HG03095 (cell line): ENCODE data around the gene PTPRN2.
"Not testable (repeated sequence)": the region's sequence is repeated elsewhere in the genome, so short reads cannot be mapped to it uniquely, and the experiment has no call there.

ENCODE experiments used
- ATAC-seq: cut with Tn5 transposase; IDR thresholded peaks from one replicate; pipeline ENCODE4 v1.9.1; 2021; ENCODE audit warnings: moderate library complexity; ENCODE audit not compliant: unreplicated experiment

The PTPRN2 gene

DNA sequence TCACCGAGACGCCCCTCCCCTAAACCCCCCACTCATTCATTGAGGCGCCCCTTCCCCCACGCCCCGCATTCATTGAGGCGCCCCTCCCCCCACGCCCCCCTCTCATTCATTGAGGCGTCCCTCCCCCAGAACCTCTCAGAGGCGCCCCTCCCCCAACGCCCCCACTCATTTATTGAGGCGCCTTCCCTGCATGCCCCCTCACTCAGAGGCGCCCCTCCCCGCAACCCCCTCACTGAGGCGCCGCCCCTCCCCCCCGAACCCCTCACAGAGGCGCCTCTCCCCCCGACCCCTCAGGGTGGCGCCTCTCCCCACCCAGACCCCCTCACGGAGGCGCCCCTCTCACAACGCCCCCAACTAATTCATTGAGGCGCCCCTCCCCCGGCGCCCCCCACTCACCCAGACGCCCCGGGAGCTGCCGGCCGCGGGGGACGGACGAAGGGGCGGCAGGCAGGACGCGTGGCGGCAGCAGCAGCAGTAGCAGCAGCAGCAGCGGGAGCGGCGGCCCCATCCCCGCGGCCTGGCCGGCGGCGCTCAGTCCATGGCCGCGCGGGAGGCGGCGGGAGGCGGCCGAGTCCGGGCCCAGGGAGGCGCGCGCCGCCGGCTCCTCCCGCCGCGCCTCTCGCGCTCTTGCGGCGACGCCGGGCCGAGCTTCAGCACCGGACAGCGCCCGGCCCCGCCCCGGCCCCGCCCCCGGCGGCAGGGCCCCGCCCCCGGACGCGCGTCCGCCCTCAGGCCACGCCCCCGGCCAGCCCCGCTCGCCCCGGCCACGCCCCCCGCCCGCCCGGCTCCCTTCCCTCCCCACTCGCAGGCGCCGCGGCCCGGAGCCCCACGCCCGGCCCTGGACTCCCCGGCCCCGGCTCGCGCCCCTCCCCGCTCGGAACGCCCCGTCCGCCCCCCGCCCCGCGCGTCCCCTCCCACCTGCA, at the start of gene PTPRN2:
Gene PTPRN2 (minus strand): TSS at position 662 of the 923 bp plus-strand sequence.
- peak; percentile 67 for ATAC-seq

DNA sequence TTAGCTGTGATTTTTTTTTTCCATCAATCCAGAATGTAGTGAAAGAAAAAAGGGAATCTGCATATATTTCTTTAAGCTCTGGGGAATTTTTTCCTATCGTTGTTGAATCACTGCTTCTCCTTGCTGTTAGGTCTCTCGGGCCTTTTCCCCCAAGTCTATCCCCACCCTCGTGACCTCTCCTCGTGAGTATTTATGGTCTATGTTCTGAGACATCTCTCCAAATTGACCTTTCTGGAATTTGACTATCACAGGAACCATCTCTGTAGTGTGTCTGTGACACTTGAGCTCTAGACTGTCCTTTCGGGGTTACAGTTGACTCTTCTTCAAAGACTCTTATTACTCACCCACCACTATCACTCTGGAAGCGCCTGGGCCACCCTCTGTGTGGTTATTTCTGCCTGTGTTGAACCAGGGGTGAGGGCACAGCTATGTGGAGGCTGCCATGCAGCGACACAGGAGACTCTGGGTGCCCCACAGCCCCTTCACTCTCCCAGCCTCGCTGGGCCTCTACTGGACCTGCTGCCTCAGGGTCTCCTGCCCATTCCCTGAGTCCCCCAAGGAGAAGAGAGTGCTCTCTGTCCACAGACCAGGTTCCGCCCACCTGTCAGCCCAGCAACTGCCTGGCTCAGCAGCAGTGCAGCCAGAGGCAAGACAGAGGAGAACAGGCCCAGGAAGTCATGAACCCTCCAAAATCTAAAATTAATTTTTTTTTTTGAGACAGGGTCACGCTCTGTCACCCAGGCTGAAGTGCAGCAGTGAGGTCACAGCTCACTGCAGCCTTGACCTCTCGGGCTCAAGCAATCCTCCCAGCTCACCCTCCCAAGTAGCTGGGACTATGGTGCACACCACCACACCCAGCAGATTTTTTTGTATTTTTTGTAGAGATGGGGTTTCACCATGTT, 45.7 kb upstream of the PTPRN2 start:
- peak; percentile 83 for ATAC-seq

DNA sequence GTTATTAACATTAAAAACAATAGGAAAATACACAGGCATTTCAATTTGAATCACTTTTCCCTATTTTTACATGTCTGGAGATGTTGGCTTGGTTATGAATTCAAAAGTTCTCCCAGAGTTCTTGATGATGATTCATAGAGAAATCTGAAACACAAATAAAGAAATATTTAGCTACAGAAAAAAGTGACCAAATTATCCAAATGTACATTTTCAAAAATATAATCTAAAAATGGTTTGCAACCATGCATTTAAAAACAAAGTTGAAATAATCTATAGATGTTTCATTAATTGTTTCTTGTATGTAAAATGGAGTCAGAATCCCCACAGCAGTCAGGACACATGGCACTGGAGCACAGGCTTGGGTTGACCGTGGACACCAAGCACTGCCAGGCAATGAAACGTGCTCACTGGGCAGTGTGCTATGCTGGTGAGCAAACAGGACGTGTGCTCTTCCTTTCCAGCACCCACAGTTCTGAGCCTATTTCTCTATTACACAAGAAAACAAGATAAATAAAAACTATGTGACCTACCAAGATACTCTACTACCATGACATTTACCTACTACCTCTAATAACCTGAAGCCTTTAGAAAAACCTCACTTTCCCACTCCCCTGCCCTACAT, 44.1 kb upstream of the PTPRN2 start:
- ATAC-seq: no peak

DNA sequence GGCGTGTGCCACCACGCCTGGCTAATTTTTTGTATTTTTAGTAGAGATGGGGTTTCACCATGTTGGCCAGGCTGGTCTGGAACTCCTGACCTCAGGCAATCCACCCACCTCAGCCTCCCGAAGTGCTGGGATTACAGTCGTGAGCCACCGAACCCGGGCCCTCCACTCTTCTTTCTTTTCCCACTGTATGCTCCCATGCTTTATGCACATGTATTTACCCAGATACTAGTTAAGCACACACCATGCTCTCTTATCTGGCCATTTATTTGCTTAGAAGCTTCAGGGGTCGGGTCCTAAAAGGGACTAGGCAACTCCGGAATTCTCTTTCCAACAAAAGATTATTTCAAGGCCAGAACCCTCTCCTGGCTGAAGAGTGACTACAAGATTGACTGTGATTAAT, 38.7 kb upstream of the PTPRN2 start:
- ATAC-seq: not testable (repeated sequence)

DNA sequence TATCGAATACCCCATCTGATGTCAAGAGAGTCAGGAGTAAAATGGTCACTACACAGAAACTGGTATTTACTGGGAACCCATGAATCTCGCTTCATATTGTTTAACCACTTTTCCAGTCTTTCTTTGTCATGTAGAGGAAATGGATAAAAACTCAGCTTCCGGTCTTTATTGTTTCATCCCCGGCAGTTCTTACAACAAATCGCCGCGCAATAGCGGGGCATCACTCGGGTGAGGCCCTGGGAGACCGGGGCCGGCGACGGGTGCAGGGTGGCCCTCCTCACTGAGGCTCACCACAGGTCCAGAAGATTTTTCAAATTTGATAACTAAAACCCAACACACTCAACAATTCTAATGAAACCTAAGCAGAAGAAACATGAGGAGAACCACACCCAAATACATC, 35.6 kb upstream of the PTPRN2 start:
- no peak for ATAC-seq

DNA sequence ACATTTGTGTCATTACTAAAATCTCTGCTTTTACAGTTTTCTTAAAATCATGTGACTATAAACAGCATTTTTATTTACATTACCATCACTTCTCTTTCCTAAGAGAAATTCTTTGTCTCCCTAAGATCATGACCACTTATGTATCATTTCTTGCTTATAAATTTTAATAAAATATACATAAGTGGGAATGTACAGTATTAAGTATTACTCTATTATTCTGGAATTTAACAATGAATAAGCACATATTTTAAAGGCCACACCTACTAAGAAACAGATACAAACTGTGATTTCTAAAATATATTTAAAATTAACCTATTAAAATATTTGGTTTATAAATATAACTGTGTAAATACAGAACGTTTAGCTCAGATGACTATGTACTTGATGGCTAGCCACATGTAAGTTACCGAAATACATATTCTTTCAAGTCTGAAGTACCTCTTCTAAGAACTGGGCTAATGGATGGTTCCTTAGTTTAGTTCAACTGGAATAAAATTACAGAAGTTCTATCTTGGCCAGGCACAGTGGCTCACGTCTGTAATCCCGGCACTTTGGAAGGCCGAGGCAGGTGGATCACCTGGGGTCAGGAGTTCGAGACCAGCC, 33.3 kb upstream of the PTPRN2 start:
- no peak for ATAC-seq

DNA sequence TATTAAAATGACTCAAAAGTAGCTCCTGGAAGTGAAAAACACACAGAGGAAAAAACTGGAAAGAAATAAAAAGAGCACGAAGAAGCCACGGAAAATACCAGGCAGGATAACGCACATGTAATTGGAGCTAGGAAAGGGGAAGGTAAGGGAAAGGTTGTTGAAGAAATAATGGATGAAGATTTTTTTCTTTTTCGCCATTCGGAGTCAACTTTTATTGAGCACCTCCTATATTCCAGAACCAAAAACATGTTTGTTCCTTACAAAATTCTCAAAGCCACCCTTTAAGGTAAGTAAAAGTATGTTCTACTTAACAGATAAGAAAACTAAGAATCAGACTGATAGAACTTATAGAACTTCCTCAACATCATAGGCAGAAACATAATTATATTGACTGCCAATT, 32.8 kb upstream of the PTPRN2 start:
- no peak for ATAC-seq

DNA sequence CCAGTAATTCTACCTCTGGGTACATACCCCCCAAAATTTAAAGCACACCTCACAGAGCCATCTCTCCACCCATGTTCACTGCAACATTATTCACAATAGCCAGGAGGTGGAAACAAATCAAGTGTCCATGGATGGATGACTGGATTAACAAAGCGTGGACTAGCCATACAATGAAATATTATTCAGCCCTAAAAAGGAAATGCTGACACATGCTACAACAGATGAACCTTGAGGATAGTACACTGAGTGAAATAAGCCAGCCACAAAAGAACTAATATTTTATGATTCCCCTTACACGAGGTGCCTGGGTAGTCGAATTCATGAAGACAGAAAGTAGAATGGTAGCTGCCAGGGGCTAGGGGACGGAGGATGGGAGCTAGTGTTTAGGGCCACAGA, 31.1 kb upstream of the PTPRN2 start:
- ATAC-seq: no peak

DNA sequence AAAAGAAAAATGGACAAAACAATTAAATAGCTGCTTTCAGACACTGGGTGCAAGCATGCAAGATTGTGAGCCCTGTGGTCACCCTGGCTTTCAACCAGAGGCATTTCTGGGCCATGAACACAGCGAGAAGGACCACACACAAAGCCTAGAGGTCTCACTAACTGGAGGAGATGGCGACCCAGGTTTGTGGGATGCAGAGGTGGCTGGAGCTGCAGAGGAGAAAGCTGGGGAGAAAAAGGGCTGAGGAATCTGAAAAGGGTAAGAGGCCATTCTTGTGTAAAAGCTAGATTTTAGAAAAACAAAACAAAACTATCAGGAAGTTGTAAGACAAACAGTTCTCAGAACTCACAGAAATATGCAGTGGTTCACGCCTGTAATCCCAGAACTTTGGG, 30.1 kb upstream of the PTPRN2 start:
- no peak for ATAC-seq

DNA sequence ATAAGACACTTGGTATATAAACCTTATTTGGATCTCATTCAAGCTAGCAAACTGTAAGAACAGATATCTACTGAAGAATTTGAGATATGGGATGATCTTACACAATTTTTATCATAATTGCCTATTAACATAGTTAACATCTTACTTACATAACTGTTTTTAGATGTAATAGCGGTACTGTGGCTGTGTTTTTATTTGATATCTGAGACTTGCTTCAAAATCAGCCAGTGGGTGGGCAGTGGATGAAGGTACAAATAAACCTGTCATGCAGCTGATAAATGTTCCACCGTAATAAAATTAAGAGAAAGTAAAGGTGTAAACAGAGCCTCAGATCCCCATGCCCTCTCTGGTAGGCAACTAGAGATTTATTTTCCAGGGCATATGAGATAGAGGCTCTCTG, 28.4 kb upstream of the PTPRN2 start:
- no peak for ATAC-seq

DNA sequence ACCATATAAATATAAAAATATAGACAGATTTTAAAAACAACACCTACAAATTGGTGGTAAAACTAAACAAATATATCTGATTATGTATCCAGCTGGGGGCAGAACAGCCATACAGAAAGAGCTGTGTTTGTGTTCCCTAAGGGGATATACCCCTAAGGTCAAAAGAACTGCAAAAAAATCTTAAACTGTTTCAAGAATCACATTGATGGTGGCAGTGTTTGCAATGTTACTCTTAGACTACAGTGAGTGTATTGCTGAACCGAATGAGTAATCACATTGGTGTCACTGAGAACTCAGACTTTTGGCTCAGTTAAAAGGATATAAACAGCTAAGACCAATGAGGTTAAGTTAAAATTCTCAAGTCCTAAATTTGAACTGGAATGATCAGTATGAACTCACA, 27.1 kb upstream of the PTPRN2 start:
- no peak for ATAC-seq

DNA sequence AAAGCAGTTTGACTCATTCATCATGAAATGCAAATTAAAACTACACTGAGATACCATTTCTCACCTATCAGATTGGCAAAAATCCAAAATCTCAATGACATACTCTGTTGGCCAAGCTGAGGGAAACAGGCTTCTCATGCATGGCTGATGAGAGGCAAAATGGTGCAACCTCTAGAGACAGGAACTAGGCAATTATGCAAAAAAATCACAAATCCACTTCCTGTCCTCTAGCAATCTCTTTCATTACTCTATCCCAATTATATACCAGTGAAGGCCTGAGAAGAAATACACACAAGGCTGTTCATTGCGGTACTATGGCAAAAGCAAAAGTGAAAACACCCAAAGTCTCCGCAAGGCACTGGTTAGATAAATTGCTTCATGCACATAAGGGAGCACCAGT, 25.9 kb upstream of the PTPRN2 start:
- peak; percentile 85 for ATAC-seq

DNA sequence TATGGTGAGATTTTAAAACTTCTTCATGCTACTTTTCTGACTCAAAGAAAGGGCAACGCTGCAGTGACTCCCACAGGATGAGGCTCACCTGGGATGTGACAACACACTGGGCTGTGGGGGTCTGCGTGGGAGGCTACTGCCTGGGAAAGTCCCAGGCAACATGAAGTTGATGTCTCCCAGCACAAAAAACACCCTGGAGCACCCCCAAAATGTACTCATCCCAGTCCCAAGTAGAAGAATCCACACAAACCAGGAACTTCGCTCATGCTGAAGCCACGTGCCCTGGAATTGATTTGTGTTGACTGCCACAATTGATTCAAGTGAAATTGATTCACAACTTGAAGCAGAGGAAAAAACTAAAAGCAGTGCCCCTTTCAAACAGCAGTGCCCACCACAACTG, 24.9 kb upstream of the PTPRN2 start:
- no peak for ATAC-seq

DNA sequence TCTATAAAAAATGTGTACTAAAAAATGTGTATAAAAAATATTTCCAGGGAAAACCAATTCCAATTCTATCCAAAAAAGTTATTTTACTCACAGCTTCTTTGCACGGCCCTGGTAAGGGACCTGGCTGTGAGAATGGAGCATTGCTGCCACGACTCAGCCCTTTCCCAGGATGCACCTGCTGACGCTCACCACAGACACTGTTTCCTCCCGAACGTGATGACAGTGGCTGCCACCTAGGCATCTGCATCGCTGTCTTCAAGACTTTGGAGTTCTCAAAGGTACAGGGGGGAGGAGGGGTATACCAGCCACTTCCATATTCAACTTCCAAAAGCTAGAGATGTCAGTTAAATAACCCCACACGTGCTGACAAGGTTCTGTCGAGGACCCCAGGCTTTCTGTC, 23.9 kb upstream of the PTPRN2 start:
- no peak for ATAC-seq

DNA sequence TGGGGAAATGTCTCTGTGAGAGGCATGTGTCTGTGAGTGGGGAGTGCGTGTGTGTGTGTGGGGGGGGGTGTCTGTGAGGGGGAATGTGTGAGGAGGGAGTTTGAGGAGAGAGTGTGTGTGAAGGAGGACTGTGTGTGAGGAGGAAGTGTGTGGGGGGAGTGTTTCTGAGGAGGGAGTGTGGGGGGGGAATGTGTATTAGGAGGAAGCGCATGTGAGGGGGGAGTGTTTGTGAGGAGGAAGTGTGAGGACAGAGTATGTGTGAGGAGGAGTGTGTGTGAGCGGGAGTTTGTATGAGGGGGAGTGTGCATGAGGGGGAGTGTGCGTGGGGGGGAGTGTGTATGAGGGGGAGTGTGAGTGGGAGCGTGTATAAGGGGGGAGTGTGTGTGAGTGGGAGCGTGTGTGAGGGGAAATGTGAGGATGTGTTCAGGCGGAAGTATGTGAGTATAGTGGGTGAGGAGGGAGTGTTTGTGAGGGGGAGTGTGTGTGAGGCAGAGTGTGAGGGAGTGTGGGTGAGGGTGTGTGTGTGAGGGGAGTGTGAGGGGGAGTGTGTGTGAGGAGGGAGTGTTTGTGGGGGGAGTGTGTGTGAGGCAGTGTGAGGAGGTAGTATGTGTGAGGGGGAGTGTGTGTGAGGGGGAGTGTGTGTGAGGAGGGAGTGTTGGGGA, 21.8 kb upstream of the PTPRN2 start:
- no peak for ATAC-seq

DNA sequence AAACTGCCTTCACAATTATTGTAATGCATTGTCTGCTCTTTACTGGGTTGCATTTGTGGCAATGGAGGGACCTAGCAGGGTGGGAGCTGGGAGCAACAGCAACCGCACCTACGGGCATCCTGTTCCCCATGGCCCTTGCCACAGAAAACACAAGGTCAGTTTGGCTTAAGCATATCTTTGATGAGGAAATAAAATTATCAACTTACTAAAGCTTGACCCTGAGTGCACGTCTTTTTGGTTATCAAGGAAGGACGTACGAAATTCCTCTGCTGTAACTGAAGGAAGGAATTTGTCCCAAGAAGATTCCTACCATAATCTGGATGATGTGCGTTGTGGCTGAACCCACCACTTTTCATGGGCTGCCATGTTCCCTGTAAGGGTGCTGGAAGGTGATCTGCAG, 19.9 kb upstream of the PTPRN2 start:
- no peak for ATAC-seq

DNA sequence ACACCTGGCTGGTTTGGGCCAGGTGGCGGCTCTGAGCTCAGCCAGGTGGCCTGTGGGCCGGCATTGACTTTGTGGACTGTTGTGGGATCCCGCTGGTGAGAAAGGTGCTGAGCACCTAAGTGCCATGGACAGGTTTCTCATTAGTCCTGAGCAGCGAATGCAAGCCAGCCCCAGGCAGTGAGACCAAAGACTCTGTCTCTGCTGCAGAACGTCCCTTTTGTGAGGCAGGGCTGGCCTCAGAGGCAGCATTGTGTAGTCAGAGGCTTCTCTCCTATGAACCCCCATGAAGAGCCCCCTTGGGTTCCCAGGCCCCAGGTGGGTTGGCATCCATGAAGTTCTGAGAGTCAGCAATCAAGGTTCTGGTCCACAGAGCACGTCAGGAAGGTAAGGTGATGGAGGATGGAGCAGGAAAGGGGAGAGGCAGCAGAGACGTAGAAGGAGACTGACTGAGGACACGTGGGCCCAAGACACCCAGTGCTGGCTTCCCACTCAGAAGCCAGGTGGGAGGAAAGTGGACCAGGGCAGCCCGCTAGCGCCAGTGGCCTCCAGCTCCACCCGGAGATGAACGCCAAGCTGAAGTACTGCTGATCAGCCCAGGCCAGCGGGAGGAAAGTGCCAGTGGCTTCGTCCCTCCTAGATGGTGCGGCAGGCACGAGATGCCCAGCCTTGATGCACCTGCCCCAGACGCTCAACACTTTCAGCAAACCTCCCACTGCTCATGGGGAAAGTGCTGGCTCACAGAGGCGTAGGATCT, 19.2 kb upstream of the PTPRN2 start:
- no peak for ATAC-seq

DNA sequence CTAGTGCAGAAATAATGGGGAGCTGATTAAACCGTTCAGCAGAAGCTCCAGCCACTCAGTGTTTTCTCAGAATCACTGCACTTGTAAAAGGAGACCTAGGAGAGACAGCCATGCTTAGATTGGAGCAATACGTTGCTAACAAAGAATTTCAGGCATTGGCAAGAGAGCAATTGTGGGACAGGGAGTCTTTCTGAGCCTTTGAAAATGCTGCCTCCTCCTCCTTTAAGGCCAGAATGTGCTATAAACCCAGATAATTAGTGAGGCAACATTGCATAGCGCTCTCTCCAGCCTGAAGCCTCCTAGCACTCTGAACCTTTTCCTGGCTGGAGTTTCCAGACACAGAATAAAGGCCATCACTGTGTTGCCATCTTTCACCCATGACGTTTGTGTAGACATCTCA, 18.5 kb upstream of the PTPRN2 start:
- ATAC-seq: no peak

DNA sequence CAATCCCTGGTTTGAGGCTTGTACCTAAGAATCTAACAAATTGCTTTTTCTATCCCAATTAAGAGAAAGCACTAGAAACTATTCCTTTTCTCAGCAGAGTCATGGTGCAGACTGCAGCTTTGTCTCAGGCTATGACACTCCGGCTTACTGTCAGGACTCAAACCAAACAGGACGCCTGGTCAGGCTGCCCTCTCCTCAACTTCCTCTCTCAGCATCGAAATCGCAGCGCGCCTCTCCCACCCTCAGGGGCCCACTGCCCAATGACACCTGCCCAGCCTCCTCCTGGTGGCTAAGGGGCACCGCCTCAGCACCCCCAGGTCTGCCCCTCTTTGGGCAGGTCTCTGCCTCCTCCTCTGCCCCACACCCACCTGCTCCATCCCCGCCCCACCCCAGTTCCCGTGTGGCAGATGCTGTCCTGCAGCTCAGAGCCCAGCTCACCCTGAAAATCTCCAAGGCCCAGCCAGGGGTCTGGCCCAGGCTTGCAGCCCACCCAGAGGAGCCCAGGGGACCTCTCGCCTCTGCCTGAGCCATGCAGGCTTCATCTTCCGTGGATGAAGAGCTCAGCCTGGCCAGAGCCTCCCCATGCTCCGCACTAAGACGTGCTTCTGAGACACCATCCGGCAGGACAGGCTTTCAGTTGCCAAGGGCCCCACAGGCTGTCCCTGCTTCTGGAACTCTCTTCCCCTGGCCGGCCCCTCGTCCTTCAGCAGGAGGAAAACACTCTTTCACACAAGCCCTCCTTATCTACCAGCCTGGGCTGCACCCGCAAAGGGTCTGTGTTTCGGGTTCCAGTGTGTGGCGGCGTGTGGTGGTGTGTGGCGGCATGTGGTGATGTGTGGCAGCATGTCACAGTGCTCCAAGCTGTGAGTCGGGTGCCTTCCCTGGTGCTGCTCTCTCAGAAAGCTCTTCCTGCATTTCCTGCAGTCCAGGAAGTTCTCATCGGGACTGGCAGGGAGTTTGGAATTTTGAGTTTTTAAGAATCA, 16.4 kb upstream of the PTPRN2 start:
- peak; percentile 16 for ATAC-seq
